ENCODE data around the gene ATF3. TPM values are rescaled to one million over a fixed set of nuclear protein-coding genes. Genes with fewer than 3 reads are reported as not detected.

ATF3 gene, protein sequence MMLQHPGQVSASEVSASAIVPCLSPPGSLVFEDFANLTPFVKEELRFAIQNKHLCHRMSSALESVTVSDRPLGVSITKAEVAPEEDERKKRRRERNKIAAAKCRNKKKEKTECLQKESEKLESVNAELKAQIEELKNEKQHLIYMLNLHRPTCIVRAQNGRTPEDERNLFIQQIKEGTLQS
- 5.4 and 14.9 TPM in 2 replicates for total RNA-seq

GRCh38 chr1:212608392-212608958, at the start of gene ATF3:
Gene ATF3, plus strand, starts transcription at chr1:212608761. Its CDS starts 6,261 bp downstream, at chr1:212615022.

Other genes starting within 250 kb of the ATF3 start
- 7.5 and 12.4 TPM in 2 replicates for gene PACC1, start 193.9 kb upstream of the ATF3 start, total RNA-seq
- gene NENF, start 175.8 kb upstream of the ATF3 start, total RNA-seq = 31.2 and 90.5 TPM in 2 replicates
- gene BATF3, start 91.1 kb downstream of the ATF3 start, total RNA-seq = 3.9 and 6.5 TPM in 2 replicates
- gene NSL1, start 183.0 kb downstream of the ATF3 start, total RNA-seq = 39.7 and 54.1 TPM in 2 replicates
- 12.8 and 20.9 TPM in 2 replicates for gene TATDN3, start 183.1 kb downstream of the ATF3 start, total RNA-seq
- gene SPATA45, start 238.9 kb downstream of the ATF3 start, total RNA-seq = 1.1 TPM in 1 of 2 replicates, not detected in the other
- 7.9 and 9.4 TPM in 2 replicates for gene FLVCR1, start 249.5 kb downstream of the ATF3 start, total RNA-seq